H9 (cell line): ENCODE results near the gene HES3. TPM values are rescaled to one million over a fixed set of nuclear protein-coding genes. Genes with fewer than 3 reads are reported as not detected.

Source experiments
- DNase-seq: peaks from one replicate; pipeline ENCODE4 v3.0.0-alpha.2; 2017
- H2AFZ ChIP-seq: one replicate; pipeline ENCODE4 v1.6.1; 2013; ENCODE audit warnings: mild to moderate bottlenecking, low read length, control low read depth, moderate library complexity
- H2AK5ac ChIP-seq: 2 replicates; pipeline ENCODE4 v1.6.1; 2013; ENCODE audit warnings: low read length, control low read depth, mixed read lengths; ENCODE audit not compliant: insufficient read length
- H2BK120ac ChIP-seq: one replicate; pipeline ENCODE4 v1.6.1; 2013; ENCODE audit warnings: low read depth, mild to moderate bottlenecking, low read length, control low read depth, inconsistent platforms; ENCODE audit not compliant: poor library complexity, severe bottlenecking
- H2BK12ac ChIP-seq: 2 replicates; pipeline ENCODE4 v1.6.1; 2013; ENCODE audit warnings: low read length, control low read depth, mixed read lengths, low read depth; ENCODE audit not compliant: insufficient read length
- H2BK15ac ChIP-seq: 2 replicates; pipeline ENCODE4 v1.6.1; 2013; ENCODE audit warnings: low read depth, low read length, control low read depth
- H2BK20ac ChIP-seq: one replicate; pipeline ENCODE4 v1.6.1; 2013; ENCODE audit warnings: low read depth, mild to moderate bottlenecking, low read length, control low read depth, inconsistent platforms; ENCODE audit not compliant: poor library complexity, severe bottlenecking
- H2BK5ac ChIP-seq: 2 replicates; pipeline ENCODE4 v1.6.1; 2013; ENCODE audit warnings: low read length, control low read depth, mixed read lengths; ENCODE audit not compliant: insufficient read length
- H3K14ac ChIP-seq: 2 replicates; pipeline ENCODE4 v1.6.1; 2013; ENCODE audit warnings: low read length, control low read depth; ENCODE audit not compliant: insufficient read depth
- H3K18ac ChIP-seq: 2 replicates; pipeline ENCODE4 v1.6.1; 2013; ENCODE audit warnings: low read depth, mild to moderate bottlenecking, mixed read lengths, low read length, control low read depth; ENCODE audit not compliant: insufficient read length
- H3K23ac ChIP-seq: 2 replicates; pipeline ENCODE4 v1.6.1; 2013; ENCODE audit warnings: low read length, control low read depth, mixed read lengths, low read depth; ENCODE audit not compliant: insufficient read length
- H3K23me2 ChIP-seq: 2 replicates; pipeline ENCODE4 v1.6.1; 2013; ENCODE audit warnings: low read depth, mild to moderate bottlenecking, mixed read lengths, low read length, control low read depth; ENCODE audit not compliant: insufficient read length, poor library complexity, severe bottlenecking
- H3K27ac ChIP-seq: 2 replicates; pipeline ENCODE4 v1.5.1; 2013; ENCODE audit warnings: low read length, control low read depth, mixed read lengths, low read depth; ENCODE audit not compliant: insufficient read length
- H3K27me3 ChIP-seq: 2 replicates; pipeline ENCODE4 v1.6.1; 2013; ENCODE audit warnings: low read length, control low read depth, inconsistent platforms; ENCODE audit not compliant: insufficient read depth
- H3K4ac ChIP-seq: 2 replicates; pipeline ENCODE4 v1.6.1; 2013; ENCODE audit warnings: low read depth, mild to moderate bottlenecking, control low read depth, inconsistent platforms, low read length, moderate library complexity
- H3K4me1 ChIP-seq: 2 replicates; pipeline ENCODE4 v1.6.1; 2013; ENCODE audit warnings: low read length, control low read depth, inconsistent platforms; ENCODE audit not compliant: insufficient read depth
- H3K4me2 ChIP-seq: 2 replicates; pipeline ENCODE4 v1.6.1; 2013; ENCODE audit warnings: low read length, control low read depth, mixed read lengths; ENCODE audit not compliant: insufficient read length, insufficient read depth
- H3K56ac ChIP-seq: 2 replicates; pipeline ENCODE4 v1.6.1; 2013; ENCODE audit warnings: low read depth, mild to moderate bottlenecking, mixed read lengths, low read length, control low read depth; ENCODE audit not compliant: insufficient read length
- H3K79me1 ChIP-seq: 2 replicates; pipeline ENCODE4 v1.6.1; 2013; ENCODE audit warnings: low read depth, mild to moderate bottlenecking, moderate library complexity, low read length, control low read depth, inconsistent platforms; ENCODE audit not compliant: insufficient read depth, poor library complexity, severe bottlenecking
- H3K79me2 ChIP-seq: 2 replicates; pipeline ENCODE4 v1.6.1; 2013; ENCODE audit warnings: low read length, control low read depth, inconsistent platforms; ENCODE audit not compliant: insufficient read depth
- H3K9ac ChIP-seq: 2 replicates; pipeline ENCODE4 v1.6.1; 2013; ENCODE audit warnings: low read length, control low read depth, mixed read lengths; ENCODE audit not compliant: insufficient read length; ENCODE audit errors: extremely low read depth
- H3K9me3 ChIP-seq: one replicate; pipeline ENCODE4 v1.6.1; 2013; ENCODE audit warnings: low read depth, low read length, inconsistent platforms; ENCODE audit not compliant: control insufficient read depth
- H3T11ph ChIP-seq: one replicate; pipeline ENCODE4 v1.6.1; 2013; ENCODE audit warnings: mild to moderate bottlenecking, low read length, control low read depth, inconsistent platforms
- H4K20me1 ChIP-seq: one replicate; pipeline ENCODE4 v1.6.1; 2013; ENCODE audit not compliant: control insufficient read depth, insufficient read length, insufficient read depth
- H4K5ac ChIP-seq: 2 replicates; pipeline ENCODE4 v1.6.1; 2013; ENCODE audit warnings: low read depth, mild to moderate bottlenecking, mixed read lengths, low read length, control low read depth; ENCODE audit not compliant: insufficient read length
- H4K8ac ChIP-seq: replicated peaks from 2 replicates; pipeline ENCODE4 v1.6.1; 2013; ENCODE audit warnings: low read length, control low read depth, mixed read lengths, low read depth; ENCODE audit not compliant: insufficient read length
- H4K91ac ChIP-seq: 2 replicates; pipeline ENCODE4 v1.6.1; 2013; ENCODE audit warnings: low read depth, mild to moderate bottlenecking, moderate library complexity, mixed read lengths, low read length, control low read depth; ENCODE audit not compliant: insufficient read length
- H3K27ac Mint-ChIP-seq, 3 experiments: 2 replicates in 2 of 3; 3 replicates in 1 of 3; pipeline ENCODE4 v1.8.0; 2020 to 2021; ENCODE audit warnings: mixed read lengths in 3 of 3, mild to moderate bottlenecking in 1 of 3, moderate library complexity in 1 of 3
- H3K27me3 Mint-ChIP-seq: 2 replicates; pipeline ENCODE4 v1.8.0; 2021; ENCODE audit warnings: low read depth, mild to moderate bottlenecking, moderate library complexity, mixed read lengths
- H3K36me3 Mint-ChIP-seq, 3 experiments: 2 replicates in 2 of 3; 3 replicates in 1 of 3; pipeline ENCODE4 v1.8.0; 2020 to 2021; ENCODE audit warnings: low read depth in 3 of 3, mixed read lengths in 3 of 3; ENCODE audit not compliant: insufficient read depth in 1 of 3
- H3K4me1 Mint-ChIP-seq, 2 experiments: 2 replicates each; pipeline ENCODE4 v1.8.0; 2020; ENCODE audit warnings: mixed read lengths in 2 of 2
- H3K4me3 Mint-ChIP-seq, 2 experiments: 2 replicates in 1 of 2; 3 replicates in 1 of 2; pipeline ENCODE4 v1.8.0; 2020 to 2021; ENCODE audit warnings: mild to moderate bottlenecking in 2 of 2, mixed read lengths in 2 of 2, moderate library complexity in 1 of 2
- H3K9me3 Mint-ChIP-seq, 2 experiments: 2 replicates in 1 of 2; 3 replicates in 1 of 2; pipeline ENCODE4 v1.8.0; 2020; ENCODE audit warnings: mild to moderate bottlenecking in 2 of 2, mixed read lengths in 2 of 2, moderate library complexity in 1 of 2
- WGBS: extraction: QIAGEN DNeasy Blood & Tissue Kit; methylation state at CpG from one replicate; pipeline ENCODE4 v1.1.7; 2013; ENCODE audit warnings: missing lambda C conversion rate, low lambda C conversion rate, mixed read lengths; ENCODE audit not compliant: insufficient read length; ENCODE audit errors: extremely low coverage; 5-methylcytosine and 5-hydroxymethylcytosine counted together
- total RNA-seq: library from RNA; stranded (reverse); gene quantifications from 2 replicates; pipeline ENCODE4 v1.2.1, GENCODE V29; 2021
- TF ChIP-seq, protein P1 (sequence below): fragments of 200-600 bp; sonication (generic); conservative IDR thresholded peaks from 3 replicates; pipeline ENCODE4 v1.8.0; 2021; ENCODE audit warnings: antibody characterized with exemption, mild to moderate bottlenecking

HES3 gene
- total RNA-seq, 1 experiment from 2014 or later, result 89.9 TPM

- no peak overlapping the region for H3T11ph ChIP-seq
- H2BK15ac ChIP-seq, result no peak overlapping the region
- Mint-ChIP-seq H3K27me3 (peaks cover 1% of the 10 kb centered on the region; the same call in 1 of the 2 replicates), H3K4me1 (peaks cover 10 to 17% of the 10 kb centered on the region in 2 experiments), H3K36me3 (peaks cover 0 to 4% (median 0%) of the 10 kb centered on the region in 3 experiments; a peak in 1 of 7 replicates), H3K9me3 (no peaks in the 10 kb centered on the region), H3K4me3 (no peak overlapping the region), H3K27ac (no peak overlapping the region)
- H3K14ac ChIP-seq, result peak overlapping the region; percentile 50; the same call in 1 of the 2 replicates
- no peaks in the 10 kb centered on the region for H3K9me3 ChIP-seq
- H3K23me2 ChIP-seq, result no peaks in the 10 kb centered on the region
- H3K9ac ChIP-seq, result no peak overlapping the region
- H2BK5ac ChIP-seq, result no peak overlapping the region
- TF ChIP-seq, protein P1, sequence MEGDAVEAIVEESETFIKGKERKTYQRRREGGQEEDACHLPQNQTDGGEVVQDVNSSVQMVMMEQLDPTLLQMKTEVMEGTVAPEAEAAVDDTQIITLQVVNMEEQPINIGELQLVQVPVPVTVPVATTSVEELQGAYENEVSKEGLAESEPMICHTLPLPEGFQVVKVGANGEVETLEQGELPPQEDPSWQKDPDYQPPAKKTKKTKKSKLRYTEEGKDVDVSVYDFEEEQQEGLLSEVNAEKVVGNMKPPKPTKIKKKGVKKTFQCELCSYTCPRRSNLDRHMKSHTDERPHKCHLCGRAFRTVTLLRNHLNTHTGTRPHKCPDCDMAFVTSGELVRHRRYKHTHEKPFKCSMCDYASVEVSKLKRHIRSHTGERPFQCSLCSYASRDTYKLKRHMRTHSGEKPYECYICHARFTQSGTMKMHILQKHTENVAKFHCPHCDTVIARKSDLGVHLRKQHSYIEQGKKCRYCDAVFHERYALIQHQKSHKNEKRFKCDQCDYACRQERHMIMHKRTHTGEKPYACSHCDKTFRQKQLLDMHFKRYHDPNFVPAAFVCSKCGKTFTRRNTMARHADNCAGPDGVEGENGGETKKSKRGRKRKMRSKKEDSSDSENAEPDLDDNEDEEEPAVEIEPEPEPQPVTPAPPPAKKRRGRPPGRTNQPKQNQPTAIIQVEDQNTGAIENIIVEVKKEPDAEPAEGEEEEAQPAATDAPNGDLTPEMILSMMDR, result peak; percentile 57
- no peak overlapping the region for H2AK5ac ChIP-seq
- no peaks in the 10 kb centered on the region for H3K79me1 ChIP-seq
- WGBS, result no CpG with 5 or more reads among the region's 21 CpGs
- H4K20me1 ChIP-seq, result no peaks in the 10 kb centered on the region
- no peaks in the 10 kb centered on the region for H3K79me2 ChIP-seq
- H3K4ac ChIP-seq, result no peak overlapping the region
- H3K23ac ChIP-seq, result no peak overlapping the region
- H4K91ac ChIP-seq, result no peak overlapping the region
- H2AFZ ChIP-seq, result no peak overlapping the region
- H2BK120ac ChIP-seq, result no peak overlapping the region
- H4K5ac ChIP-seq, result no peak overlapping the region
- no peak overlapping the region for H3K27ac ChIP-seq
- no peak overlapping the region for H3K18ac ChIP-seq
- H4K8ac ChIP-seq, result no peak overlapping the region
- no peaks in the 10 kb centered on the region for H3K27me3 ChIP-seq
- no peaks in the 10 kb centered on the region for H3K4me1 ChIP-seq
- H3K56ac ChIP-seq, result no peak overlapping the region
- no peak overlapping the region for H2BK20ac ChIP-seq
- peak; percentile 67 for DNase-seq
- no peak overlapping the region for H2BK12ac ChIP-seq
- H3K4me2 ChIP-seq, result no peak overlapping the region
These were observed 24.4 kb downstream of the HES3 start for GRCh38 chr1:6268415-6268814.
